Osteocyte (in vitro differentiated cells): ENCODE measurements around the gene C17orf107. TPM values are rescaled to one million over a fixed set of nuclear protein-coding genes. Genes with fewer than 3 reads are reported as not detected.

Experiments
- DNase-seq: peaks from one replicate; pipeline ENCODE4 v3.0.0; 2021; ENCODE audit warnings: mixed read lengths; ENCODE audit not compliant: unreplicated experiment; ENCODE audit errors: extremely low spot score
- H3K27ac Mint-ChIP-seq: one replicate; pipeline ENCODE4 v1.8.0; 2021; ENCODE audit warnings: mild to moderate bottlenecking, mixed read lengths; ENCODE audit not compliant: unreplicated experiment
- H3K27me3 Mint-ChIP-seq: one replicate; pipeline ENCODE4 v1.8.0; 2021; ENCODE audit warnings: mixed read lengths; ENCODE audit not compliant: unreplicated experiment
- H3K36me3 Mint-ChIP-seq: one replicate; pipeline ENCODE4 v1.8.0; 2021; ENCODE audit warnings: mixed read lengths; ENCODE audit not compliant: unreplicated experiment
- H3K4me1 Mint-ChIP-seq: one replicate; pipeline ENCODE4 v1.8.0; 2021; ENCODE audit warnings: mixed read lengths; ENCODE audit not compliant: unreplicated experiment
- H3K4me3 Mint-ChIP-seq: one replicate; pipeline ENCODE4 v1.8.0; 2021; ENCODE audit warnings: mild to moderate bottlenecking, moderate library complexity, mixed read lengths; ENCODE audit not compliant: unreplicated experiment
- H3K9me3 Mint-ChIP-seq: one replicate; pipeline ENCODE4 v1.8.0; 2021; ENCODE audit warnings: mixed read lengths; ENCODE audit not compliant: unreplicated experiment
- CTCF ChIP-seq: fragments of 200-600 bp; sonication (generic); IDR thresholded peaks from 2 replicates; pipeline ENCODE4 v1.5.0; 2021; ENCODE audit warnings: antibody characterized with exemption, mild to moderate bottlenecking, moderate library complexity
- total RNA-seq: library from RNA; stranded (reverse); gene quantifications from 2 replicates; pipeline ENCODE4 v1.2.1, GENCODE V29; 2021

The C17orf107 gene
- total RNA-seq, 1 donor from 2014 or later = 0.78 TPM

GRCh38 chr17:4858882-4859260, 40.5 kb upstream of the C17orf107 start:
- peak overlapping the region; percentile 52 for H3K27ac Mint-ChIP-seq
- H3K27me3 Mint-ChIP-seq = no peaks in the 10 kb centered on the region
- no peak for TF ChIP-seq CTCF
- no peak overlapping the region for H3K4me3 Mint-ChIP-seq
- no peaks in the 10 kb centered on the region for H3K9me3 Mint-ChIP-seq
- H3K4me1 Mint-ChIP-seq = peaks cover 30% of the 10 kb centered on the region
- no peak for DNase-seq
- H3K36me3 Mint-ChIP-seq = peaks cover 22% of the 10 kb centered on the region

DNA sequence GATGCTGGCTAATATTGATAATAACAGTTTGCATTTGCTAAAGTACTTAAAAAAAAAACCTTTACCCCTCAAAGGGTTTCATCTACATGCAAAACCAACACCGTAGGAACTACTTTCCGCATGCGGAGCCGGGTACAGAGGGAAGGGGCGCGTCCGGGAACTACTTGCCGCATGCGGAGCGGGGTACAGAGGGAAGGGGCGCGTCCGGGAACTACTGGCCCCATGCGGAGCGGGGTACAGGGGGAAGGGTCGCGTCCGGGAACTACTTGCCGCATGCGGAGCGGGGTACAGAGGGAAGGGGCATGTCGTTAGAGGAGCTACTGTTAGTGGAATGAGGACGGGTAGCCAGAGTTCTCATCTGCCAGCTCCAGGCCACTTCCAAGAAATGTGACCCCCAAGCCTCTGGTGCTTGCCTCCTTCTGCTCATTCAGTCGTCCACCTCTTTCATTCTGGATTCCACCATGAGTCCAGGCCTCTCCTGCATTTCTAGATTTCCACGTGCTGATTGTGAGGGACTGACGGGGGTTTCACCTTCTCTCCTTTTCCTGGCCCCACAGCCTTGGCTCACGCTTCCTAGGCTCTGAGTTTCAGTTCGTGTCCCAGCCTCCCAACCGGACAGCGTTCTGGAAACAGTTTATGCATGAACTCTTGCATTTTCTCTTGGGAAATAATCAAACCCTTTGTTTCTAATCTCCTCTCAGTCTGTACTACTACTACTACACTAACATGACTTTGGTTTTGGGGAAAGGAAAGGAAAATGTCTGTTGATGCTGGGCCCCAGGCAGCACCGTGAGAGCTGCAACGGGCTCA, 39.3 kb upstream of the C17orf107 start:
- Mint-ChIP-seq H3K27ac (no peak overlapping the region), H3K4me3 (no peak overlapping the region), H3K27me3 (no peaks in the 10 kb centered on the region), H3K9me3 (no peaks in the 10 kb centered on the region), H3K4me1 (peaks cover 24% of the 10 kb centered on the region), H3K36me3 (peaks cover 17% of the 10 kb centered on the region)
- no peak for DNase-seq
- TF ChIP-seq CTCF = no peak

DNA sequence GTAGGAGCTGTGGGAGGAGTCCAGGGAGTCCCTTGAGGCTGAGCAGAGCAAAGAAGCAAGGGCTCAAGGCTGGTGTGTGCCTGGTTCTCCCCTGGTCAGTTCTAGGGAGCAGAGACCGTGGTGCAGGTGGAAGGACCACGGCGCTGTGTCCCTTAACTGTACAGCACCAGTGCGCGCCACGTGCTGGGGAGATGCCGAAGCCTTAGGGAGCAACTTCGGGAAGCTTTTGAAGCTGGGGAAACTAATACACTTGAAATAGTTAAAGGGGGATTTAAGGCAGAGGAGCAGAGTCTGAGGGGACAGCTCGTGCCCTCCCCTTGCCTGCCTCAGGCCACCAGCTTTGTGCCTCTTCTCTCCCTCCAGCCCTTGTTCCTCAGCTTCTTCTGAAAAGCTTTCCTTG, 38.7 kb upstream of the C17orf107 start:
- H3K4me1 Mint-ChIP-seq = peaks cover 24% of the 10 kb centered on the region
- no peak for DNase-seq
- no peak overlapping the region for H3K4me3 Mint-ChIP-seq
- no peaks in the 10 kb centered on the region for H3K9me3 Mint-ChIP-seq
- no peak for TF ChIP-seq CTCF
- peaks cover 17% of the 10 kb centered on the region for H3K36me3 Mint-ChIP-seq
- H3K27me3 Mint-ChIP-seq = no peaks in the 10 kb centered on the region
- no peak overlapping the region for H3K27ac Mint-ChIP-seq

DNA sequence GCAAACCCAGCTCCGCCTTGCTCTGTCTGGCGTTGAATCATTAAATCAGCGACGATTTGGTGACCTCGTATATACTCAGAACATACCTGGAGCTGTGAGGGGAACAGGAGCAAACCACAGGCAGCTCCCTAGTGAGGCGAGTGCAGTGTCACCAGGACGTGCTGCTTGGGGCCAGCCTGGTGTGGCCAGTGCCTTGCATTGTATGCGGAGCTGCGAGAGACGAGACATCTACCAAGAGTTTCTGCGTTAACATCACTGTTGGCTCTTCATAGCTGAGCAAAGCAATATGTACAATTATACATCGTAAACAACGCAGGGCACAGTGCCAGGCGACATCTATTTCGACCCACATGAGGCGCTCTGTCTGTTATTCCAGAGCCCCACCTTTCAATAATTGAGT, 38.3 kb upstream of the C17orf107 start:
- DNase-seq = no peak
- no peak overlapping the region for H3K4me3 Mint-ChIP-seq
- no peaks in the 10 kb centered on the region for H3K27me3 Mint-ChIP-seq
- H3K27ac Mint-ChIP-seq = no peak overlapping the region
- no peaks in the 10 kb centered on the region for H3K9me3 Mint-ChIP-seq
- H3K4me1 Mint-ChIP-seq = peaks cover 24% of the 10 kb centered on the region
- no peak for TF ChIP-seq CTCF
- peaks cover 15% of the 10 kb centered on the region for H3K36me3 Mint-ChIP-seq

GRCh38 chr17:4862720-4863119, 36.6 kb upstream of the C17orf107 start:
- Mint-ChIP-seq H3K4me3 (no peak overlapping the region), H3K27ac (no peak overlapping the region), H3K36me3 (peaks cover 9% of the 10 kb centered on the region), H3K4me1 (peaks cover 15% of the 10 kb centered on the region), H3K9me3 (no peaks in the 10 kb centered on the region), H3K27me3 (no peaks in the 10 kb centered on the region)
- TF ChIP-seq CTCF = no peak
- DNase-seq = no peak
